GM20000 (cell line): ENCODE measurements around the gene LPP.

Source experiments
- DNase-seq: peaks from one replicate; pipeline ENCODE4 v3.0.0; 2012; ENCODE audit warnings: low spot score
- TF ChIP-seq, protein P1 (sequence below): IDR thresholded peaks from 2 replicates; pipeline ENCODE4 v1.5.1; 2012; ENCODE audit warnings: mild to moderate bottlenecking, control low read depth; ENCODE audit errors: extremely low read depth, missing control alignments

The LPP gene

DNA sequence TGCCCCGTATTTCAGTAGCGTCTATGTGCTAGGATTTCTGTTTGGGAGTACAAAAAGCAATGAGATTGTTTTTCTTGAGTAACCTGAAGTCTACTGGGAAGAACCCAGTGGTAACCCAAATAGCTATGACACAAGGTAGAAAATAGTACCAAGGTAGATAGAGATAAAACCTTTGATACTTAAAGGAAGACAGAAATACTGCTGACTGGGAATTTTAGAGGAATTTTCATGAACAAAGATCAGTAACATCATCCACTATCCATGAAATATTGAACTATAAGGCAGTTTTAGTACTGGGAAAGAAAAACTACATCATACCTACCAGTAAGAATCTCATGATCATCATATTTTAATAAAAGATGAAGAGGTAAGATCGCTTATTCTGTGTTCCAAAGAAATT, 489.8 kb downstream of the LPP start:
- no peak for DNase-seq

DNA sequence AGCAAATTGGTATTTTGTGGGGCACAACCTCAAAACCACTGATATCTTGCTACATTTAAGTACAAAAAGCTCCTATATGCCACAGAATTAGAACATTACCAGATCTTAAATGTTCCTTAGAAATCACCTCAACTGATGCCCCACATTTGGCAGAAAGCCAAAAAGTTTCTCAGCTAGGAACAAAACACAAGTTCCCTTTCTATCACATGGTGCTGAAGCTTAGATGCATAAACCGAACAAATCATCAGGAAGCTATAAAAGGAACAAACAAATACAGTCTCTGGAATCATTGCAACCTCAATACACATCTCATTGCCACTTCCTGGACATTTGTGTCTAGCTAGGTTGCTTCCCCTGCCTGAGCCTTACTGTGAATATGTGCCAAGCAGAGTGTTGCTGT, 492.6 kb downstream of the LPP start:
- no peak for DNase-seq
- TF ChIP-seq, protein P1, sequence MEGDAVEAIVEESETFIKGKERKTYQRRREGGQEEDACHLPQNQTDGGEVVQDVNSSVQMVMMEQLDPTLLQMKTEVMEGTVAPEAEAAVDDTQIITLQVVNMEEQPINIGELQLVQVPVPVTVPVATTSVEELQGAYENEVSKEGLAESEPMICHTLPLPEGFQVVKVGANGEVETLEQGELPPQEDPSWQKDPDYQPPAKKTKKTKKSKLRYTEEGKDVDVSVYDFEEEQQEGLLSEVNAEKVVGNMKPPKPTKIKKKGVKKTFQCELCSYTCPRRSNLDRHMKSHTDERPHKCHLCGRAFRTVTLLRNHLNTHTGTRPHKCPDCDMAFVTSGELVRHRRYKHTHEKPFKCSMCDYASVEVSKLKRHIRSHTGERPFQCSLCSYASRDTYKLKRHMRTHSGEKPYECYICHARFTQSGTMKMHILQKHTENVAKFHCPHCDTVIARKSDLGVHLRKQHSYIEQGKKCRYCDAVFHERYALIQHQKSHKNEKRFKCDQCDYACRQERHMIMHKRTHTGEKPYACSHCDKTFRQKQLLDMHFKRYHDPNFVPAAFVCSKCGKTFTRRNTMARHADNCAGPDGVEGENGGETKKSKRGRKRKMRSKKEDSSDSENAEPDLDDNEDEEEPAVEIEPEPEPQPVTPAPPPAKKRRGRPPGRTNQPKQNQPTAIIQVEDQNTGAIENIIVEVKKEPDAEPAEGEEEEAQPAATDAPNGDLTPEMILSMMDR: no peak

More for the DNA sequence above, 489.8 kb downstream of the LPP start:
- TF ChIP-seq, protein P1: no peak

DNA sequence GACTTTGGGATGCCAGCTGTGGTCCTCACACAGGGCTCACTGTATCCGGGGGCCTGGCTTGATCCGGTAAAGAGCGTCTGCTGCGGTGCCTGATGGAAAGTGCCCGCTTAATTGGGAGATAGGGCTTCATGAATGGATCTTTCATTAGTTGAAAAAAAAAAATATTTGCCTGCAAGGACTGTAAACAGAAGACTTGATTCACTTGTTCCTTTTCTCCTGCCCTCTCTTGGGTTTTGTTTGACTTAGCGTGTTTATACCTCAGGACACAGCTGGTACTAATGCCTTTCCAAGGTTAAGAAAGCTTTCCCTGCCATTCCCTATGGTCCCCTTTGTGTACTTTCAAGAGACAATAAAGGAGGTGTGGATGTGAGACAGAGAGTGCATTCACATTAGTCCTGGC, 493.3 kb downstream of the LPP start:
- no peak for DNase-seq
- TF ChIP-seq, protein P1: no peak

GRCh38 chr3:188649521-188649920, 495.6 kb downstream of the LPP start:
- TF ChIP-seq, protein P1: no peak
- DNase-seq: no peak

GRCh38 chr3:188656196-188656982, 502.4 kb downstream of the LPP start:
- TF ChIP-seq, protein P1: no peak
- no peak for DNase-seq

GRCh38 chr3:188658606-188659005, 504.6 kb downstream of the LPP start:
- no peak for DNase-seq
- TF ChIP-seq, protein P1: no peak

- no peak for DNase-seq
These were observed 505.6 kb downstream of the LPP start for GRCh38 chr3:188659449-188660090.

More at GRCh38 chr3:188659449-188660090, 505.6 kb downstream of the LPP start:
- TF ChIP-seq, protein P1: no peak
